Activated CD4-positive, alpha-beta memory T cell treated with anti-CD3 and anti-CD28 coated beads for 36 hours (primary cell): Measurements from ENCODE around the gene WDR48. TPM values are rescaled to one million over a fixed set of nuclear protein-coding genes. Genes with fewer than 3 reads are reported as not detected.

Source experiments
- CTCF ChIA-PET: fragments of 350-600 bp; sonication (Branson Sonifier 250); formaldehyde crosslinking; loops from one replicate; lab custom pipeline; 2021; ENCODE audit warnings: antibody characterized with exemption, inconsistent platforms; lab: Charles Lee
- POLR2A ChIA-PET: fragments of 350-600 bp; sonication (Branson Sonifier 250); formaldehyde crosslinking; loops from one replicate; lab custom pipeline; 2021; ENCODE audit warnings: antibody characterized with exemption; lab: Charles Lee
- DNase-seq: peaks from one replicate; pipeline ENCODE4 v3.0.0-alpha.2; 2020
- H3K27ac Mint-ChIP-seq: one replicate; pipeline ENCODE4 v1.8.0; 2021; ENCODE audit warnings: mixed read lengths
- H3K27me3 Mint-ChIP-seq: one replicate; pipeline ENCODE4 v1.8.0; 2021; ENCODE audit warnings: mixed read lengths
- H3K36me3 Mint-ChIP-seq: one replicate; pipeline ENCODE4 v1.8.0; 2021; ENCODE audit warnings: mixed read lengths
- H3K4me1 Mint-ChIP-seq: one replicate; pipeline ENCODE4 v1.8.0; 2021; ENCODE audit warnings: low read depth, mixed read lengths
- H3K4me3 Mint-ChIP-seq: one replicate; pipeline ENCODE4 v1.8.0; 2021; ENCODE audit warnings: mild to moderate bottlenecking, mixed read lengths
- H3K9me3 Mint-ChIP-seq: one replicate; pipeline ENCODE4 v1.8.0; 2021; ENCODE audit warnings: mixed read lengths
- intact Hi-C: fragments of 100-400 bp; cut with micrococcal nuclease; formaldehyde crosslinking; loops from one replicate; pipeline ENCODE4 v1.15.1; 2023
- microRNA-seq: library from miRNA; unstranded; fragments of <30 nt; microRNA quantifications from one replicate; pipeline ENCODE4 v1.2.0, GENCODE V29; 2022; ENCODE audit warnings: borderline number of aligned reads, borderline microRNAs expressed, borderline replicate concordance
- total RNA-seq, 2 experiments: library from RNA; stranded (reverse); gene quantifications; one replicate each; pipeline ENCODE4 v1.2.3, GENCODE V29; 2021

The WDR48 gene
- total RNA-seq, 2 experiments from 2014 or later, result 38.5 to 43.8 TPM

DNA sequence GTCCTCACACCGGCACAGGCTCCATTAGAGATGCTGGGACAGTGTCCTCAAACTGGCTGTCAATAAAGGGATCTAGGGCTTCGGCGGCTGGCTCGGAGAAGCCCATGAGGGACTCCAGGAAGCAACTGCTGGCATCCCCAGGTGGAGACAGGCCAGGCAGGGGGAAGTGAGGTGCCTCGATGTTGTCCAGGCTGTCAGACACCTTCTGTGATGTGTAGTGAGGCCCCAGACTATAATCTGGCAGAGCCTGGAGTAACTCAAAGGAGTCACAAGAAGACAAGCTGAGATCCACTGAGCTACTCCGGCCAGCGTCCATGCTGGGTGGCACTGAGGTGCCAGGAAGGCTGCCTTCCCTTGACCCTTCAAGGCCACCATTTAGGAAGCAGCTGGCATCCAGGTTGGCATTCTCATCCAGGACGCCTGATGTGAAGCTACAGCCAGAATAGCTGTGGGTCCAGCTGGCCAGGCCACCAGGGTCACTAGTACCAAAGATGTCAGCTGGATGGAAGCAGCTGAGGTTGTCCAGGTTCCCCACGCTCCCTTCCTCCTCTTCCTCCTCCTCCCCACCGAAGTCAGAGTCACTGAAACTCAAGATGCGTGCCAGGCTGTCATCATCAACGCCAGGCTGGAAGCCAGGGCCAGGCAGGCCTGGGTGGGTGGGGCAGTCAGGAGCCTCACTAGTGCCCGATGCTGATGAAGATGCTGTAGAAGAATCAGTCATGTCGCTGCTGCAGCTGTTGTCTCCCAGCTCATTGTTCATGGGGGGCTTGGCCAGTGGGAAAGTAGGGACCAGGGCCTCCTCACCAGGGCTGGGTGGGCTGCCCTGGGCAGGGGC, 91.5 kb downstream of the WDR48 start:
- peaks cover 68% of the 10 kb centered on the region for H3K36me3 Mint-ChIP-seq
- no peak overlapping the region for H3K4me3 Mint-ChIP-seq
- CTCF ChIA-PET, result interaction anchor here (1.4 to 2.7 kb wide), 3 partner anchors 145 to 235 kb away, joined by 3 to 7 read pairs (median 4); no protein-coding TSS in a partner anchor
- no peaks in the 10 kb centered on the region for H3K9me3 Mint-ChIP-seq
- POLR2A ChIA-PET, result interaction anchor here (1.1 kb wide), 1 partner anchor 8 kb away, joined by 3 read pairs; no protein-coding TSS in a partner anchor
- no peak overlapping the region for H3K27ac Mint-ChIP-seq
- intact Hi-C loops, result no loop called here
- no peaks in the 10 kb centered on the region for H3K27me3 Mint-ChIP-seq
- no peak for DNase-seq
- H3K4me1 Mint-ChIP-seq, result peaks cover 71% of the 10 kb centered on the region

GRCh38 chr3:39144095-39144747, 92.4 kb downstream of the WDR48 start:
- Mint-ChIP-seq H3K4me3 (no peak overlapping the region), H3K4me1 (peaks cover 71% of the 10 kb centered on the region), H3K36me3 (peaks cover 77% of the 10 kb centered on the region), H3K9me3 (no peaks in the 10 kb centered on the region), H3K27ac (peak overlapping the region; percentile 47), H3K27me3 (no peaks in the 10 kb centered on the region)
- ChIA-PET CTCF (interaction anchor here (2.7 kb wide), 1 partner anchor 144 kb away, joined by 7 read pairs; no protein-coding TSS in a partner anchor), POLR2A (interaction anchor here (1.1 kb wide), 1 partner anchor 36 kb away, joined by 3 read pairs; the partner anchor contains the start of genes GORASP1 and TTC21A)
- no peak for DNase-seq
- intact Hi-C loops, result no loop called here

GRCh38 chr3:39144748-39145380, 93.0 kb downstream of the WDR48 start:
- no peak for DNase-seq
- ChIA-PET CTCF (interaction anchor here (1.3 kb wide), 1 partner anchor 147 kb away, joined by 6 read pairs; no protein-coding TSS in a partner anchor), POLR2A (interaction anchor here (1.1 kb wide), 1 partner anchor 37 kb away, joined by 3 read pairs; the partner anchor contains the start of genes GORASP1 and TTC21A)
- Mint-ChIP-seq H3K4me1 (peaks cover 71% of the 10 kb centered on the region), H3K9me3 (no peaks in the 10 kb centered on the region), H3K36me3 (peaks cover 84% of the 10 kb centered on the region), H3K27ac (peak overlapping the region; percentile 47), H3K4me3 (no peak overlapping the region), H3K27me3 (no peaks in the 10 kb centered on the region)
- intact Hi-C loops, result no loop called here

- H3K9me3 Mint-ChIP-seq, result no peaks in the 10 kb centered on the region
- H3K4me1 Mint-ChIP-seq, result peaks cover 72% of the 10 kb centered on the region
- peak overlapping the region; percentile 97 for H3K27ac Mint-ChIP-seq
- CTCF ChIA-PET, result interaction anchor here (1.1 to 1.3 kb wide), 2 partner anchors 12 to 146 kb away, joined by 3 to 6 read pairs; no protein-coding TSS in a partner anchor
- no peaks in the 10 kb centered on the region for H3K27me3 Mint-ChIP-seq
- intact Hi-C loops, result no loop called here
- no peak for DNase-seq
- peak overlapping the region; percentile 8 for H3K4me3 Mint-ChIP-seq
- H3K36me3 Mint-ChIP-seq, result peaks cover 90% of the 10 kb centered on the region
- POLR2A ChIA-PET, result interaction anchor here (1.8 kb wide), 1 partner anchor 38 kb away, joined by 6 read pairs; the partner anchor contains the start of genes GORASP1 and TTC21A
These were observed 94.3 kb downstream of the WDR48 start for GRCh38 chr3:39146083-39146501.

Small RNA genes lying within 50 kb of the gene (microRNA-seq; reads per million reads assigned to microRNA genes)
- not detected for gene MIR6822

Other genes with a start within 250 kb of the WDR48 start
- not detected for gene SCN10A, start 235.8 kb upstream of the WDR48 start, total RNA-seq
- gene SCN11A, start 72 bp upstream of the WDR48 start, total RNA-seq, result under 1 TPM; 0.02 to 0.05 TPM
- gene GORASP1, start 55.6 kb downstream of the WDR48 start, total RNA-seq, result 10 to 100 TPM; 32.7 to 34.1 TPM
- 1 to 10 TPM; 1.7 to 1.8 TPM for gene TTC21A, start 55.7 kb downstream of the WDR48 start, total RNA-seq
- 10 to 100 TPM; 63.0 to 66.2 TPM for gene CSRNP1, start 101.6 kb downstream of the WDR48 start, total RNA-seq
- gene XIRP1, start 140.6 kb downstream of the WDR48 start, total RNA-seq, result 1 to 10 TPM; 1.3 to 1.6 TPM
- under 1 TPM; 0.07 to 0.21 TPM for gene CX3CR1, start 228.0 kb downstream of the WDR48 start, total RNA-seq